CD14-positive monocyte (primary cell): ENCODE results near the gene C2orf81. TPM values are rescaled to one million over a fixed set of nuclear protein-coding genes. Genes with fewer than 3 reads are reported as not detected.
A peak's percentile ranks its signal among the peaks of the same experiment; 100 is the strongest.

Experiments used
- DNase-seq, 3 donors: peaks; one replicate each; pipeline ENCODE4 v3.0.0-alpha.2; 2011 to 2022
- H2AFZ ChIP-seq: 2 replicates; pipeline ENCODE4 v1.6.0; 2012; ENCODE audit warnings: mild to moderate bottlenecking, low read depth, low read length, inconsistent platforms; ENCODE audit not compliant: insufficient read depth, poor library complexity, severe bottlenecking
- H3K27ac ChIP-seq, 2 donors: 1 replicate in 1 of 2; 2 replicates in 1 of 2; pipeline ENCODE4 v1.5.1; 2012 to 2013; ENCODE audit warnings: low read length in 2 of 2, control low read depth in 1 of 2, inconsistent platforms in 1 of 2, low read depth in 1 of 2, mild to moderate bottlenecking in 1 of 2
- H3K27me3 ChIP-seq, 2 donors: one replicate each; pipeline versions ENCODE4 v1.6.0 to v1.6.1; 2011 to 2013; ENCODE audit warnings: low read length in 2 of 2; ENCODE audit not compliant: control insufficient read depth in 2 of 2, insufficient read depth in 2 of 2
- H3K36me3 ChIP-seq, 2 donors: replicated peaks in 1 of 2; 1 replicate in 1 of 2; 2 replicates in 1 of 2; pipeline versions ENCODE4 v1.5.1 to v1.6.1; 2012 to 2013; ENCODE audit warnings: low read length in 2 of 2, control low read depth in 1 of 2, inconsistent platforms in 1 of 2, mild to moderate bottlenecking in 1 of 2; ENCODE audit not compliant: insufficient read depth in 2 of 2, control insufficient read depth in 1 of 2
- H3K4me1 ChIP-seq, 2 donors: 1 replicate in 1 of 2; 2 replicates in 1 of 2; pipeline versions ENCODE4 v1.5.1 to v1.6.1; 2012 to 2013; ENCODE audit warnings: low read length in 2 of 2, control low read depth in 1 of 2, inconsistent platforms in 1 of 2, mild to moderate bottlenecking in 1 of 2, moderate library complexity in 1 of 2; ENCODE audit not compliant: insufficient read depth in 2 of 2, control insufficient read depth in 1 of 2
- H3K4me2 ChIP-seq: replicated peaks from 2 replicates; pipeline ENCODE3; 2012; ENCODE audit warnings: low read length, moderate library complexity, mild to moderate bottlenecking; ENCODE audit not compliant: poor library complexity, severe bottlenecking; ENCODE audit errors: extremely low read depth
- H3K4me3 ChIP-seq, 3 experiments: fragments of 200-600 bp in 1 of 3; sonication (generic) in 1 of 3; replicated peaks in 1 of 3; 1 replicate in 2 of 3; 2 replicates in 1 of 3; pipeline ENCODE4 v1.5.1; 2011 to 2013; ENCODE audit warnings: low read length in 3 of 3, mild to moderate bottlenecking in 3 of 3, control low read depth in 2 of 3, low read depth in 2 of 3, inconsistent platforms in 1 of 3, moderate library complexity in 1 of 3
- H3K79me2 ChIP-seq: 2 replicates; pipeline ENCODE4 v1.6.0; 2012; ENCODE audit warnings: mild to moderate bottlenecking, control low read depth, inconsistent platforms, low read length, moderate library complexity; ENCODE audit not compliant: insufficient read depth
- H3K9ac ChIP-seq: 2 replicates; pipeline ENCODE4 v1.6.0; 2017; ENCODE audit warnings: low read length, mild to moderate bottlenecking; ENCODE audit not compliant: insufficient read depth, poor library complexity, severe bottlenecking
- H3K9me3 ChIP-seq, 2 donors: replicated peaks in 1 of 2; 1 replicate in 1 of 2; 2 replicates in 1 of 2; pipeline versions ENCODE4 v1.5.1 to v1.6.1; 2012 to 2013; ENCODE audit warnings: low read length in 2 of 2, control low read depth in 1 of 2; ENCODE audit not compliant: control insufficient read depth in 1 of 2, insufficient read depth in 1 of 2
- H4K20me1 ChIP-seq: 2 replicates; pipeline ENCODE4 v1.6.0; 2012; ENCODE audit warnings: mild to moderate bottlenecking, low read length, control low read depth, moderate library complexity; ENCODE audit not compliant: insufficient read depth
- H3K27ac Mint-ChIP-seq, 7 donors: one replicate each; pipeline ENCODE4 v1.8.0; 2020; ENCODE audit warnings: mild to moderate bottlenecking in 7 of 7, mixed read lengths in 7 of 7, moderate library complexity in 6 of 7, inconsistent platforms in 2 of 7
- H3K27me3 Mint-ChIP-seq, 3 donors: one replicate each; pipeline ENCODE4 v1.8.0; 2021 to 2022; ENCODE audit warnings: low read depth in 3 of 3, mild to moderate bottlenecking in 3 of 3, mixed read lengths in 3 of 3, moderate library complexity in 3 of 3, inconsistent platforms in 1 of 3
- H3K36me3 Mint-ChIP-seq, 2 donors: one replicate each; pipeline ENCODE4 v1.8.0; 2020; ENCODE audit warnings: mixed read lengths in 2 of 2, inconsistent platforms in 1 of 2, mild to moderate bottlenecking in 1 of 2
- H3K4me1 Mint-ChIP-seq: one replicate; pipeline ENCODE4 v1.8.0; 2020; ENCODE audit warnings: mild to moderate bottlenecking, mixed read lengths
- H3K4me3 Mint-ChIP-seq, 2 donors: one replicate each; pipeline ENCODE4 v1.8.0; 2020; ENCODE audit warnings: mild to moderate bottlenecking in 2 of 2, mixed read lengths in 2 of 2, moderate library complexity in 1 of 2
- H3K9me3 Mint-ChIP-seq, 7 donors: one replicate each; pipeline ENCODE4 v1.8.0; 2020 to 2022; ENCODE audit warnings: mixed read lengths in 7 of 7, mild to moderate bottlenecking in 6 of 7, moderate library complexity in 6 of 7, inconsistent platforms in 2 of 7
- WGBS: methylation state at CpG from one replicate; pipeline ENCODE4 v1.1.5; 2013; ENCODE audit warnings: missing lambda C conversion rate; ENCODE audit not compliant: insufficient coverage; 5-methylcytosine and 5-hydroxymethylcytosine counted together
- intact Hi-C, 2 donors: fragments of 100-400 bp; cut with micrococcal nuclease; formaldehyde crosslinking; loops; one replicate each; pipeline versions ENCODE4 v1.15.0 to v1.15.1; 2023
- polyA plus RNA-seq, 3 donors: library from polyadenylated mRNA; depleted of rRNA in 1 of 3; unstranded in 2 of 3; stranded (reverse) in 1 of 3; fragments of 300-500 nt in 2 of 3; fragments of >200 nt in 1 of 3; fragmentation: Illumina TruSeq in 2 of 3; gene quantifications; 1 replicate in 2 of 3; 2 replicates in 1 of 3; pipeline ENCODE4 v1.2.3, GENCODE V29; 2012 to 2021
- TF ChIP-seq, protein P1 (sequence below): fragments of 200-600 bp; IDR thresholded peaks from one replicate; pipeline ENCODE4 v1.8.0; 2022; ENCODE audit warnings: antibody characterized with exemption, mild to moderate bottlenecking

Gene C2orf81
- polyA plus RNA-seq, 3 donors, result 0.49 to 1.7 (median 1.2) TPM

GRCh38 chr2:74439373-74439772, 18.0 kb upstream of the C2orf81 start:
- Mint-ChIP-seq H3K27me3 (peaks cover 39 to 54% (median 46%) of the 10 kb centered on the region in 3 donors), H3K4me3 (peak overlapping the region in 1 of 2 donors; percentile 92), H3K36me3 (peaks cover 4 to 5% of the 10 kb centered on the region in 2 donors), H3K9me3 (peaks cover 0 to 9% (median 6%) of the 10 kb centered on the region in 7 donors), H3K4me1 (peaks cover 36% of the 10 kb centered on the region), H3K27ac (no peak overlapping the region)
- Histone ChIP-seq H3K79me2 (no peaks in the 10 kb centered on the region), H3K9me3 (peaks cover 0 to 19% of the 10 kb centered on the region in 2 donors), H3K36me3 (no peaks in the 10 kb centered on the region), H3K4me1 (peaks cover 32 to 33% of the 10 kb centered on the region in 2 donors), H3K9ac (peak overlapping the region; percentile 29), H4K20me1 (no peaks in the 10 kb centered on the region), H3K4me2 (no peak overlapping the region), H3K4me3 (no peak overlapping the region), H3K27ac (no peak overlapping the region), H2AFZ (peak overlapping the region; percentile 79), H3K27me3 (peaks cover 22 to 51% of the 10 kb centered on the region in 2 donors)
- TF ChIP-seq, protein P1, sequence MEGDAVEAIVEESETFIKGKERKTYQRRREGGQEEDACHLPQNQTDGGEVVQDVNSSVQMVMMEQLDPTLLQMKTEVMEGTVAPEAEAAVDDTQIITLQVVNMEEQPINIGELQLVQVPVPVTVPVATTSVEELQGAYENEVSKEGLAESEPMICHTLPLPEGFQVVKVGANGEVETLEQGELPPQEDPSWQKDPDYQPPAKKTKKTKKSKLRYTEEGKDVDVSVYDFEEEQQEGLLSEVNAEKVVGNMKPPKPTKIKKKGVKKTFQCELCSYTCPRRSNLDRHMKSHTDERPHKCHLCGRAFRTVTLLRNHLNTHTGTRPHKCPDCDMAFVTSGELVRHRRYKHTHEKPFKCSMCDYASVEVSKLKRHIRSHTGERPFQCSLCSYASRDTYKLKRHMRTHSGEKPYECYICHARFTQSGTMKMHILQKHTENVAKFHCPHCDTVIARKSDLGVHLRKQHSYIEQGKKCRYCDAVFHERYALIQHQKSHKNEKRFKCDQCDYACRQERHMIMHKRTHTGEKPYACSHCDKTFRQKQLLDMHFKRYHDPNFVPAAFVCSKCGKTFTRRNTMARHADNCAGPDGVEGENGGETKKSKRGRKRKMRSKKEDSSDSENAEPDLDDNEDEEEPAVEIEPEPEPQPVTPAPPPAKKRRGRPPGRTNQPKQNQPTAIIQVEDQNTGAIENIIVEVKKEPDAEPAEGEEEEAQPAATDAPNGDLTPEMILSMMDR, result no peak
- 35% methylated on average over 3 of the region's 3 CpGs for WGBS
- intact Hi-C loops, result no loop called here
- DNase-seq, result no peak

DNA sequence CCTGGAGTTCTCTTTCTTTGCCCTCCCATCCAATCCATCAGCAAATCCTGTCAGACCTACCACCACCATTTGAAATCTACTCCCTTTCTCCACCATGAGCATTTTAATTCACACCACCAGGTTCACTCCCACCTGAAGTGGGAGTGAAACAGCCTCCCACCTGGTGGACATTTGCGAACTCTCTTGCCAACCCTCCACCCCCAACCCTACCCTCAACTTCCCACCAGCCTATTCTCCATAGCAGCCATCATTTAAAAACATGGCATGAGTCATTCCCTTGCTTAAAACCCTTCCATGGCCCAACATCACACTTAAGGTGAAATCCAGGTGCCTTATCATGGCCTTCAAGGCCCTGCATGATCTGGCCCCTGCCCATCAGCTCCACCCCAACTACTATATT, 16.8 kb upstream of the C2orf81 start:
- no peak overlapping the region for H2AFZ ChIP-seq
- peaks cover 4 to 5% of the 10 kb centered on the region in 2 donors for H3K36me3 Mint-ChIP-seq
- H3K4me3 Mint-ChIP-seq, result no peak overlapping the region

More for the DNA sequence above, 16.8 kb upstream of the C2orf81 start:
- Mint-ChIP-seq H3K27ac (peak overlapping the region in 1 of 7 donors; percentile 16), H3K9me3 (peaks cover 0 to 9% (median 6%) of the 10 kb centered on the region in 7 donors), H3K27me3 (peaks cover 36 to 45% (median 40%) of the 10 kb centered on the region in 3 donors), H3K4me1 (peaks cover 32% of the 10 kb centered on the region)
- H3K27ac ChIP-seq, result no peak overlapping the region
- no peaks in the 10 kb centered on the region for H3K79me2 ChIP-seq
- no peak overlapping the region for H3K4me3 ChIP-seq
- 100% methylated on average over 1 of the region's 1 CpG for WGBS
- H3K4me2 ChIP-seq, result no peak overlapping the region
- peaks cover 0 to 19% of the 10 kb centered on the region in 2 donors for H3K9me3 ChIP-seq
- no peak for DNase-seq
- peaks cover 19 to 41% of the 10 kb centered on the region in 2 donors for H3K27me3 ChIP-seq
- TF ChIP-seq, protein P1, result no peak
- no peaks in the 10 kb centered on the region for H4K20me1 ChIP-seq
- intact Hi-C loops, result no loop called here
- peaks cover 27 to 29% of the 10 kb centered on the region in 2 donors for H3K4me1 ChIP-seq
- no peaks in the 10 kb centered on the region for H3K36me3 ChIP-seq
- no peak overlapping the region for H3K9ac ChIP-seq
